ENCODE data around the gene SEPTIN8. TPM values are rescaled to one million over a fixed set of nuclear protein-coding genes. Genes with fewer than 3 reads are reported as not detected.

The SEPTIN8 gene
- total RNA-seq, 4 donors from 2014 or later, result 27.6 to 42.1 (median 29.7) TPM

DNA sequence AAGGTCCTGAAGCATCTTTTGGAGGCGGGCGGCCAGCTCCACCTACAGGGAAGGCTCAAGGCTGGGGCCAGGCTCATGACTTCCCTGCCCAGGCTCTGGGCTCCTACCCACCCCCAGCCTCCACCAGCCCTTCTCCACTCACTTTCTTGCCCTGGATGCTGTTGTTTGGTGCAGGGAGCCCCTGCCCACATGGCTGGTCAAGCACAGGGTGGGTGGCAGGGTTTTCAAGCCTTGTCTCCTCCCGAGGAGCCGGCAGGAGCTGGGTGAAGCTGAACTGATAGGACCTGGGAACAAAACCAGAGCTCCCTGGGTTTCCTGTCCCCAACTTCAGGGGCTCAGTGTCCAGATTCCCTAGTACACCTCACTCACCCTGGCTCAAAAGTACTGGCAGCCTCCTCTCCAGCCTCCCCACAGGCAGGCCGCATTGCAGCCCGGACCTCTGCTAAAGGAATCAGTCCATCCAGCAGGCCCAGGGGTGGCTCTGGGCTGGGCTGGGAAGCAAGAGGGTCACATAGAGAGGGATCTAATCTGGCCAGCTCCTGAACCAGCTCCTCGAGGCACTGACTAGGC lies 46.5 kb upstream of the SEPTIN8 start:
- no peak for TF ChIP-seq CTCF (IDR thresholded peaks at IDR 0.05)
- peak; percentile 21 for ATAC-seq (ENCODE audit: low FRiP score)
- no peak for DNase-seq (ENCODE audit: low spot score)

DNA sequence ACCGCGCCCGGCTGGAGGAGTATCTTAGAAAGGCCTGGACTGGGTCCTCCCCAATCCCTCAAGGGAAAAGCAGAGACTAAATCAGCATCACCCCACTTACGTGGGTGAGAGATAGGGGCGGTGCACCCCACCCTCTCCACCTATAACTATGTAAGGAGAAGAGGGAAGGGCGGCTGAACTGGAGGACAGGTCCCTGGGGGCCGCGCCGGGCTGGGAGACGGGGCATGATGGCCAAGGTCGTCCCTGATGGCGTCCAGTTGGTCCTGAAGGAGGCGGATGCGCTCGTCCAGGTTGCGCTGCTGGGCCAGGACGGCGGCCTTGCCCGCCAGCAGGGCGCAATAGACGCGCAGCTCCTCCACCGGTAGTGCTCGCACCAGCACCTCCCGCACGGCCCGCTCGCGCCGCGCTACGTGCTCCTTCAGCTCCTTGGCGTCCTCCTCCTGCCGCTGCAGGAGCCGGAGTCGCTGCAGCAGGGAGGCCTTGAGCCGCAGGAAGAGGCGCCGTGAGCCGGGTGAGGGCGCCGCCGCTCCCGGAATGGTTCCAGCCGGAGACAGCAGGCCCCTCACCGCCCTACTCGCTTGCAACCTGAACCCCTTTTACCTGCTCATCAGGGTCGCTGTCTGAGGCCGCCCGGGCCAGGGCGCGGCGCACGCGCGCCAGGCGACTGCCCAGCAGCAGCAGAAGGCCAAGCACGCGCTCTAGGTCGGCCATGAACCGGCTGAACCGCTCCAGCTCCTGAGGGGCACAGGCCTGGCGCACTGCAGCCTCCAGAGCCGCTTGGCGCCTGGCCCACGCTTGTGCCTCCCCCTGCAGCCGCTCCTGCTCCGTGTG lies 45.8 kb upstream of the SEPTIN8 start:
- TF ChIP-seq CTCF (IDR thresholded peaks at IDR 0.05), result no peak
- no peak for DNase-seq (ENCODE audit: low spot score)
- ATAC-seq (ENCODE audit: low FRiP score), result peak; percentile 38

GRCh38 chr5:132821791-132822190 lies 44.8 kb upstream of the SEPTIN8 start:
- TF ChIP-seq CTCF (IDR thresholded peaks at IDR 0.05), result no peak
- no peak for DNase-seq (ENCODE audit: low spot score)
- no peak for ATAC-seq (ENCODE audit: low FRiP score)

- DNase-seq (ENCODE audit: low spot score), result no peak
- no peak for ATAC-seq (ENCODE audit: low FRiP score)
- TF ChIP-seq CTCF (IDR thresholded peaks at IDR 0.05), result no peak
These were observed 44.3 kb upstream of the SEPTIN8 start for GRCh38 chr5:132821350-132821749.

DNA sequence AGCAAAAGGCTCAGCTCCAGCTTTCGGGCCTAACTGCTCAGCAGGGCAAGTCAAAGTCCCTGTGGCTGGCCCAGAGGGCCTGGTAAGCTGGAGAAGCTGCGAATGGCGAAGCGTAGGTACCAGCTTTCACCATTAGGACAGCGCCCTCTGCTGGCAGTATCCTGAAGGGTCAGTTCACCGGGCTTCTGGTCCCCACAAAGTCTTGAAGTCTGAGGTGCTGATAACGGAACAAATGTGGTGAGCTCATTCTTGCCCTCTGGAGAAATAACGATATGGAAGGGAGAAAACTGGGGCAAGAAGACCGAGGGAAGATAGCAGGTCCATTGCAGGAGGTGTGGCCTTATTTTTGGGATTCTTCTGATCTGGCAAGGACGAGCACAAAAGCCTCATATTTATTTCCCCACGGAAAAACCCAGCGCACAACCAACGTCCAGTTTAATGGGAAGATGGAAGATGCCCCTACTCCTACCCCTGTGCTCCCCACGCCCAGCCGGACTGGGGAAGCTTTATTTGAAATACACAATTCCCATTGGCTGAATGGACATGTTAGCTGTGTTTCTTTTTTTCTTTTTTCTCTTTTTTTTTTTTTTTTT lies 43.2 kb upstream of the SEPTIN8 start:
- DNase-seq (ENCODE audit: low spot score) (peak; percentile 99), ATAC-seq (ENCODE audit: low FRiP score) (peak; percentile 80)
- peak in 2 of 3 donors; percentile 63 to 70 for TF ChIP-seq CTCF (IDR thresholded peaks at IDR 0.05)

GRCh38 chr5:132819468-132819867 lies 42.4 kb upstream of the SEPTIN8 start:
- DNase-seq (ENCODE audit: low spot score), result no peak

More at GRCh38 chr5:132819468-132819867, 42.4 kb upstream of the SEPTIN8 start:
- TF ChIP-seq CTCF (IDR thresholded peaks at IDR 0.05), result no peak
- ATAC-seq (ENCODE audit: low FRiP score), result no peak

Measured in omental fat pad (tissue), 4 donors.